Upper lobe of left lung (tissue), 4 donors: Measurements from ENCODE around the gene ARMH4.

Source experiments
- CTCF ChIP-seq, 6 experiments: fragments of 450-650 bp in 4 of 6; fragments of 200-600 bp in 2 of 6; sonication (generic) in 2 of 6; IDR thresholded peaks; one replicate each; pipeline ENCODE4 v1.5.1; 2016 to 2019; ENCODE audit warnings: antibody characterized with exemption in 6 of 6
- EP300 ChIP-seq, 4 donors: sonication (generic); formaldehyde crosslinking; IDR thresholded peaks; one replicate each; pipeline ENCODE4 v1.5.1; 2017; ENCODE audit warnings: antibody characterized with exemption in 4 of 4, control low read depth in 2 of 4
- POLR2A ChIP-seq, 4 donors: fragments of 450-650 bp; IDR thresholded peaks; one replicate each; pipeline ENCODE4 v1.5.1; 2016 to 2017; ENCODE audit warnings: antibody characterized with exemption in 4 of 4, mild to moderate bottlenecking in 2 of 4
- POLR2AphosphoS5 ChIP-seq, 2 donors: sonication (generic); formaldehyde crosslinking; IDR thresholded peaks; one replicate each; pipeline ENCODE4 v1.5.1; 2017; ENCODE audit warnings: antibody characterized with exemption in 2 of 2

- no peak for TF ChIP-seq CTCF (IDR thresholded peaks at IDR 0.05)
- TF ChIP-seq POLR2AphosphoS5 (IDR thresholded peaks at IDR 0.05) = no peak
- no peak for TF ChIP-seq POLR2A (IDR thresholded peaks at IDR 0.05)
- no peak for TF ChIP-seq EP300 (IDR thresholded peaks at IDR 0.05)
Measured at GRCh38 chr14:58106446-58106845, 45.6 kb downstream of the ARMH4 start.
